Fibroblast of skin of scalp (primary cell): ENCODE data around the gene CHMP2B. TPM values are rescaled to one million over a fixed set of nuclear protein-coding genes. Genes with fewer than 3 reads are reported as not detected.

Experiments
- DNase-seq: peaks from one replicate; pipeline ENCODE4 v3.0.0-alpha.2; 2013
- polyA plus RNA-seq, 2 experiments: library from polyadenylated mRNA; unstranded; fragments of 120-200 nt; gene quantifications; one replicate each; pipeline ENCODE4 v1.2.1, GENCODE V29; 2013; ENCODE audit not compliant: insufficient read length in 2 of 2

Gene CHMP2B, protein sequence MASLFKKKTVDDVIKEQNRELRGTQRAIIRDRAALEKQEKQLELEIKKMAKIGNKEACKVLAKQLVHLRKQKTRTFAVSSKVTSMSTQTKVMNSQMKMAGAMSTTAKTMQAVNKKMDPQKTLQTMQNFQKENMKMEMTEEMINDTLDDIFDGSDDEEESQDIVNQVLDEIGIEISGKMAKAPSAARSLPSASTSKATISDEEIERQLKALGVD
- 38.6 TPM for polyA plus RNA-seq (2013, experiment 1 of 2; ENCODE audit: insufficient read length)
- polyA plus RNA-seq (2013, experiment 2 of 2; ENCODE audit: insufficient read length) = 39.6 TPM

DNA sequence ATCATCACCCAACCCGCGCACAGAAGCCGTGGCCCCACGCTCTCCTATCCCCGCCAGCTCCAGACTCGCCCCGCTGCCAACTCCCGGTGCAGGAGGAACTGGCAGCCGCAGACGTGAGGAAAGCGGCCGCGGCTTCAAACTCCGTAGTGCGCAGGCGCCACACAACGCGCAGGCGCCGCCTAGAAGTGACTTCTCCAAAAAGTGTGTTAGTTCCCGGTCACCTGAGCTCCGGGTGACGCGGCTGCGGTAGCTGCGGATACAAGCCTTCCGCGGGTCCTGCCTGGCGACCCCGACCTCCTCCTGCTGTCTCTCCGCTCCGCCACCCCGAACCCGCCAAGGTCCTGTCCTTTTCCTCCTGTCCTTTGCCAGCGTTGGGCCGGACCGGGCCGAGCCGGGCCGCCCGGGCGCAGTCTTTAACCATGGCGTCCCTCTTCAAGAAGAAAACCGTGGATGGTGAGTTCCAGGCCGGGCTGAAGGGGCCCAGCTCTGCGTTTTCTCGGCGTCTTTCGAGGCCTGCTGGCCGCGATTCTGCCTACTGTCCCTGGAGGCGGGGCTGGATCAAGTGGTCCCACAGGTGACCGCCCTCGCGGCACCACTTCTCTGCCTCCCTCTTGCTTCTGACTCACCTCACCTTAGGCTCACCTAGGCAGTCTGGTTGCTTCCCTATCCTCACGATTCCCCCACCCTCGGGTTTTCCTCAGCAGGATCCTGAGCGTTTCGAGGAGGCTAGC lies at the start of gene CHMP2B:
CHMP2B (plus strand) TSS at position 206 of the 731 bp plus-strand sequence; CDS start at position 420, 214 bp downstream.
- DNase-seq = peak; percentile 91

DNA sequence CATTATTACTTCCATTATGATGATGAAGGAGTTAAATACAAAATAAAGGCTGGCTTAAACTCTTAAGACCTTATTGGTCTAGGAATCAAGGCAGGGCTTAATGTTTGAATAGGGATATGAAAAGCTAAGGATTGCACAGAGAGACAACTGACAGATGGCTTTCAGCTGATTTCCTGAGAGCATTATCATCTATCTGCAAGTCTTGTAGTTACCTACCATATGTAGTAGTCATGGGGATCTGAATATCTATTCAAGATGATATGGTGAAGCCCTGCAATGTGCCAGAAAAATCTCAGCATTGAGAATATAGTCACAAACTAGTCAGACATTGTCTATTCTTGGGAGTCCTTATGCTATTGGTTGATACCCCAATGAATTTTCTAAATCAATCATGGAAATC lies 47.5 kb upstream of the CHMP2B start:
- DNase-seq = no peak

DNA sequence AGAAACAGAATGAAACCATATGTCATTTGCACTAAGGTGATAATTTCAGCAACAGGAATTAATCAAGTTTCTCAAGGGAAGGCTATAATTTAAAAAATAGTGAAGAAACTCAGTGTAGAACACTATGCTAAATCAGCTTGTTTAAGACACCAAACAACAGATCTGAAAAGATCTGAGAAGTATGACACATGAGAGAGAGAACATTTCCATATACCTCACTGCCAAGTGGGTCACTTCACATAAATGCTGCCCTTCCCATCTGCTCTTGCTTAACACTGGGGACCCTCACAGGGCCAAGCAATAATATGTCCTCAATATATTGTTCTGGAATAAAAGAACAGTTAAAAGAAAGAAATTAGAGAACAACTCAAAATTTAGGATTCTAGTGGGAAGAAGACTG lies 45.6 kb upstream of the CHMP2B start:
- DNase-seq = no peak

DNA sequence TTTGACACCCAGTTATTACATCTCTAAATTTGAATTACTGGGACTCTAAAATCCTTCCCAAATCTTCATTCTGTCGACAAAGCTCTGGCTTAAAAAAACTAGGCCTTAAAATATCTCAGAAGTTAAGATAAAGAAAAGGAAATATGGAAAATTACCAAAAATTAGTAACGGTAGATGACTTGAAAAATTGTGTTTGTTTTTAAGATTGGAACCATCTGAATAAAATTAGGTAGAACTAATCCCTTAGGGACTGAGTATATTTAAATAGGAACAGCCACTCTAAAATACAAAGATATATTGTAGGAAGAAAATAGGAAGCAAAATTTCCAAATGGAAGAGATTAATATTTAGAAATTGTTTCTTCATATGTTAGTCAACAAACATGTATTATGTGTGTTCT lies 45.1 kb upstream of the CHMP2B start:
- no peak for DNase-seq

DNA sequence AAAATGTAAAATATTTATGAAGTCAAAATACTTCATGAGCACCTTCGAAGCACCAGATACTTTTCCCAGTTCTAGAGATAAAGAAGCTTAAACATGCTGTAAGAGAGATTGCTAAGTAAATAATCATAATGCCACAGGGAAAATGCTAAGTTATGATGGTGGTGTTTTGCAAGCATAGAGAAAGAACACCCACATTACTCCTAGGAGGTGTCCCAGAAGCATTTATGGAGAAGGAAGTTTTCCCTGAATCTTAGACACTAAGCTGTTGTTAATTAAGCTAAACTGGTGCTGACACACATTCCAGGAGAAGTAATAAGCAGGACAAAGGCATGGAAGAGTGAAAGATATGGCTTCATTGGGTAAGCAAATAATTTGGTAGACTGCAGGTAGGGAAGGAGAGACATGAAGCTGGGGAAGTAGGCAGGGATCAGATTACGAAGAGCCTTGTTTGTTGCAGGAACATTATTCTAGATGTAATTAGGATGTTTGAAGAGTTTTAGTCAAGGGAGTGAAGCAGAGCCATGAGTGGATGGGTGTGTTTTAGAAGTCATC lies 40.4 kb upstream of the CHMP2B start:
- DNase-seq = no peak

DNA sequence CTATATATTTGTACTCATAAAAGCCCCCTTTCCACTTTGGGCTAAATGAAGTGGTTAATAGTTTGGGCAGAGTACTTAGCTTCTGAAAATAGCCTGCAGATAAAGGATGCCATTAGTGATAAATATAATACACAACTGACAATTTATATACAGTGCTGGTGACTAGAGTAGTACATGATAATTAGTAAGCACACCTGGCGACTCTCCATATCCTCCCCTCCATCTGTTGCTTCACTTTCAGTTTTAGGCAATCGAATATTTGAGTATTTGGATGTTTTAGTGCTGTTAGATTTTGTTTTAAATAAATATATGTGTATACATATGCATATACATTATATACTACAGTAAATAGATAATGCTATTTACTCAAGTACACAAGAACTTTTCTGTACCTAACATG lies 35.9 kb upstream of the CHMP2B start:
- no peak for DNase-seq

DNA sequence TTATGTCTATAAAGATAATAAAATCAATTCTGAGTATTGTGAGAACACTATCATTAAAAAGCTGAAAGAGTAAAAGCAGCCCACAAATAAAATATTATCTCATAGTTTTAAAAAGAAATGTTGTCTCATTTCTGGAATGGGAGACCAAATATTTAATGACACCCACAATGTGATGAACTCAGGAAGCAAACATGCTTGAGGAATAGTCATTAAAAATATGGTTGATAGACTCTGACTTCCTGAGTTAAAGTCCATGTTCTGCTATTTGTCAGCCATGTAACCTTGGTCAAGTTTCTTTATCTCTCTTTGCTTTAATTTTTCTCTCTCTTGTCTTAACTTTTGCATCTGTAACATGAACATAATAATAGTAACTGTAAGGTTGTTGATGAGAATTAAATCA lies 35.5 kb upstream of the CHMP2B start:
- peak; percentile 19 for DNase-seq

DNA sequence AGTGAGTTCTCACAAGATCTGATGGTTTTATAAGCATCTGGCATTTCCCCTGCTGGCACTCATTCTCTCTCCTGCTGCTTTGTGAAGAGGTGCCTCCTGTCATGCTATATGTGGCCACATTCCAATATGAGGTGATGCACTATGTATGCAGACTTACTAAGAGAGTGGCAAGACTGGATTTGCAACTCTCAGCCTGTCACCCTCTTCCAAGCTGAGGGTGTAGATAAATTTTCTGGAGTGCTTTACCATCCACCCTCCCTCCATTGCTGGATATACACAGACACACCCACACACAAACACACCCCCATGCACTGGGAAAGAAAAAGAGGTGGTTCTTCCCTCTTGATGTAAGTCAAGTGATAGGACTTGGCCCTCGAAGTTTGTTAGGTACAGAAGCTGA lies 30.2 kb upstream of the CHMP2B start:
- no peak for DNase-seq

DNA sequence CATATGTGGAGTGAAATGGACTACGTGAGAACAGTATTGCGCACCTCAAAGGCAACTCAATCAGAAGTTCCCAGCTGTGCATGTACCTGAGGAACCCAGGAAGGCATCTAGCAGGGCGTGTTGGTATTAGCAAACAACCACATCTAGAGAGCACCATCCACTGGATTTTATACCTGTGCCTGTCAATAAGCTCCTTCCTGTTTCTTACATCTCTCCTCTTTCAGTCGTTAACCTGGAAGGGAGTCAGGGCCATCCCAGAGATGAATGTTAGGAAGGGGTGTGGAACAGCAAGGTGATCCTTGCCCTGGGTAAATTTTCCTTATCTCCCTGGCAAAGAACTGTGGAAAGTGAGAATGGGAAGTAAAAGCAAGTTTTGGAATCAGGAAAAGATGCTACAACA lies 29.6 kb upstream of the CHMP2B start:
- no peak for DNase-seq

DNA sequence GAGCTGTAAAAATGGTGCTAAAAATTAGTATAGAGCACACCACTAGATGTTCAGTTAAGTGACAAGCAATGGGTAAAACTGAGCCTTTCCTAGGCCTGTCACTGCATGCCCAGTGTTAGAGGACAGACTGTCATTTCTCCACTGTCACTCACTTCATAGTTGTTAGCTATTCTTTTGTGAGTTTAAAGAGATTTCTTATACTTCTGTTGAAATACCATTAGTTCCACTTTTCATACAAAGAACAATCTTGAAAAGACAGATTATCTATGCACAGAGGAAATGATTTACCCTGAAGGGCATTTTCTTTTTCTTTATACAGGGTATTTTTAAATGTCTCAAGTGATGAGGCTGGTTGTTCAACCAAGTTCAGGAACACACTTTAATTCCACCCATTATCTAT lies 28.3 kb upstream of the CHMP2B start:
- DNase-seq = no peak

DNA sequence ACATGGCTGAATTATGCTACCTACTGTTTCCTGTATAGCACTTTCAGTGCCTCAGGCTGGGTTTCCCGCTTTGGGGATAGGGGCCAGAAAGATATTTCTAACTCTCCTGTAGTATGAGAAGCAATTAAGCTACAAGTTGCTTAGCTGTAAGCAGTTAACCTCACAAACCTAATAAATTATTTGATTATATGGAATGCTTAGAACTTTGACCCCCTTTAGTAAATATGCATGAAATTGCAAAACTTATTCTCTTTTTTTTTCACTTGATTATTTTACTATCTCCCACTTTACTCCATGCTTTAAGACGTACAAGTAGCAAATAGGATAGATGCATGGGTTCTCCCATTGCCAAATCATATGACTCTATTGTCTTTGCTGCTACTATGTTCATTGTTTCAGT lies 27.5 kb upstream of the CHMP2B start:
- no peak for DNase-seq

DNA sequence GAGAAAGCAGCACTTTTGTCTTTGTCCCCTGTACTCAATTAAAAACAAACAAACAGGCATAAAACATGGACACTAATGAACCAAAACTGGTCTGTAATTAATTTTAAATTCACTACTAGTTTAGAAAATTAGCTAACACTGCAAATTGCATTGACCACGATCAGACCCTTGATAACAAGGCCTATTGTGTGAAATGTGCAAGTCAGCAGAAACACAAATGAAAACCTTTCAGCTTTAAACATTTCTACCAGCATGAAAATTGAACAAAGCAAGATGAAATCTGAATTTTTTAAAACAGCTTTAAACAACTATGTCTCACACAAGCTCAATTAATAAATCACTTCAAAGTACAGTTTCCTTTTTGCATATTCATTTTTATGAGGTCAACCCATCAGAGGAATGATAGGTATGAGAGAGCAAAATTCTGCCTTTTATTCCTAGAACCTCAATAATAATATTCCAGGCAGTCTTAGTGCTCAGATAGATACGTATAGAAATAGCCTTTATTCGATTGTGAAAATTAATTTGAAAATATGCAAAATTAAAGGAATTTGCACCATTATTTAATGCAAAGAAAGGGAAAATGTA lies 27.0 kb upstream of the CHMP2B start:
- DNase-seq = no peak

DNA sequence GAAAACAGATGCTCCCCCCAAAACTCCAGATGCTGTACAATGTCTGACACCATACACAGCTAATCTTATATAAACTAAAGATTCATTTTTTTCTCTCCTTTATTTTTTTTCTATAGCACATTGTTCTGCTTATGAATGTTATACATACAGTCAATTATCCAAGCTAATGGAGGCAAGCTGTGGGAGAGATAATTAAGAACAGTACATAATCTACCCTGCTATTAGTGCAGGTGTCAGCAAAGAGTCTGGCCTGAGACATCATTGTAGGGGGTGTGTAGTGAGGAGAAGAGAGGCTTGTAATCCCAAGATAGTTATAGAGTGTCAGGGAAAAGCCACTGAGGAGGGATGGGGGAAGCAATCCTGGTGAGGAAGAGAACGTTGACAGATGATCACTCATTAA lies 25.4 kb upstream of the CHMP2B start:
- DNase-seq = no peak

DNA sequence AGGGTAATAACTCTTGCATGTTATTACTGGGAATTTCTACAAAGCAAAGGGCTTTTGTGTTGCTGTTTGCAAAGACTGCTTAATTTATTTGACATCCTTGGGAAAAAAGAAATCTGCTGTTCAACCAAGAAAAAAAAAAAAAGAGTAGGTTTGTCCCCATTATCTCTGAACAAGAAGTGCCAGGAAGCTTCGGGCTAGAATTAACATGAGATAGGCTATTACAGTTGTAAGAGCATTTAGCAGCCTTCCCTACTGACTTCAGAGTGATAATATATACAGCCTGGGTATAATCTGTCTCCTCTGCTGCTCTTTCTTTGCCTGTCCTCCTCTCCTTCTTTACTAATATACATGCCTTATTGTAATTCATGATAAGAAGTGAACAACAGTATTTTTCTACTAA lies 23.3 kb upstream of the CHMP2B start:
- DNase-seq = no peak

DNA sequence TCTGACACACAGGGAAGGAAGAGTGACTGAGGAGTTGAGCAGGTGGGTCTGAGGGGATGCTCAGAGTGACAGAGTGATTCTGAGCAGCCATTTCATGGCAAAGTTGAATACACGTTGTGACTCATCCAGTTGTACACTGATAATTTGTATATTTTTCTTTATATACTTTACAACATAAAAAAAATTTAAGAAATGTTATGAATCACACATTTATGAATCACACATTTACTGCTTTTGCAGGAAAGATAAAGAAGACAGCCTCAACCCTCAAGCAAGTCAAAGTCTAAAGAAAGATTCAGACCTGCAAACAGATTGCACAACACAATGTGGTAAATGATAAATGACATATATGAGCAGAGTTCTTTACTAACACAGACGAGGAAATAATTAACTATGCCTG lies 21.0 kb upstream of the CHMP2B start:
- DNase-seq = peak; percentile 79

DNA sequence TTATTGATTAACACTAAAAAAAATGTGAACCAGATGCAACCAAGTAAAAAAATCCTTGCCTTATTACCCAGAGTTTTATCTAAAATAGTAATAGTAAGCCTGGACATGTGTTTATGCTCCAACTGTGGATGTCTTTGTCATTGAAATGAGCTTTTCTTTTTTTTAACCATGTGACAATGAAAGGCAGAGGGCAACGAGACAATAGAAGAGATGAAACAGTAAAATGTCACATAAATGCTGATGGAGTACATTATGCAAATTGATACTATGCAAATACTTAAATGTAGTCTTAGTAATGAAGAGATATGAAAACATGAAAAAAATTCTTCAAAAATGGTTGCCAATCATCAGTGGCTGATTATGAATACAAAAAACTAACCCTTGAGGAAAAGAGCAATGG lies 20.5 kb upstream of the CHMP2B start:
- no peak for DNase-seq

DNA sequence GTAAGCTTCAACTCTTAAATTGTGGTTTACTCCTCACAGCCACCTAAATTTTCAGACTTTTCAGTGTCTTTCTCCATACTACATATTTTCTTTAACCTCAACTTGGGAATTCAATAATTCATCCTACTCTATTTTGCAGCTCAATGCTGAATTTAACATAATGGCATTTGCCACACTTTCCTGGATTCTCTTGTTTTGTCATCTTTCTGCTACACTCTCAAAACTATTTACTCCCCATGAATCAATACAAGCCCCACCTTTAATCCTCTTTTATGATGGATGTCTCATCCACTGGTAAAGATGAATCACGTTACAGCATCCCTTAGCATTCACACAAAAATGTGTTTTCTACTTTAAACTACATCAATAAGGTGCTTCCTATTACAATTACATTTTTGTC lies 19.6 kb upstream of the CHMP2B start:
- peak; percentile 20 for DNase-seq

DNA sequence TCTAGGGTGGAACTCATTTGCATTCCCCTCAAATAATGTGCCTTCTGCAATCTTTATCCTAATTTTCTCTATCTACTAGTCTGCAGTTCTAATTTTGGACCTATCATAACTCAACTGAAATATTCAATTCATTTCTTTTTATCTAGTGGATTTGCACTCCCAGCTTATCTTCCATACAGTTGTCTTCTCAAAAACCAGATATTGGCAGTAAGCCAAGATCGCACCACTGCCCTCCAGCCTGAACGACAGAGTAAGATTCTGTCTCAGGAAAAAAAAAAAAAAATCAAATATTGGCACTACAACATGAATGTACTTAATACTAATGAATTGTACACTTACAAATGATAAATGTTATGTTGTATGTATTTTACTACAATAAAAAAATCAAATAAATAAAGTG lies 18.0 kb upstream of the CHMP2B start:
- no peak for DNase-seq

DNA sequence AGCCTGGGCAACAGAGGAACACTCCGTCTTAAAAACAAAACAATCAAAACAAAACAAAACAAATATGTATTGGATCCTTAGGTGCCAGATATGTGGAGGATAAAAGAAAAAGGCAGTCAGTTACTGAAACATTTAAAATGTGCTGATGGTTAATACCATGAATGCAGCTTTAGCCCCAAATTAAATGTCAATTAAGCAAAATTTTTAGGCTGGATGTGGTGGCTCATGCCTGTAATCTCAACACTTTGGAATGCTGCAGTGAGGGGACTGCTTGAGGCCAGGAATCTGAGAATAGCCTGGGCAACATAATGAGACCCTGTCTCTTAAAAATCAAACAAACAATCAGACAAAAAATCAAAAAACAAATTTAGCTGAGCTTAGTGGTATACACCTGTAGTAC lies 8.5 kb upstream of the CHMP2B start:
- no peak for DNase-seq

DNA sequence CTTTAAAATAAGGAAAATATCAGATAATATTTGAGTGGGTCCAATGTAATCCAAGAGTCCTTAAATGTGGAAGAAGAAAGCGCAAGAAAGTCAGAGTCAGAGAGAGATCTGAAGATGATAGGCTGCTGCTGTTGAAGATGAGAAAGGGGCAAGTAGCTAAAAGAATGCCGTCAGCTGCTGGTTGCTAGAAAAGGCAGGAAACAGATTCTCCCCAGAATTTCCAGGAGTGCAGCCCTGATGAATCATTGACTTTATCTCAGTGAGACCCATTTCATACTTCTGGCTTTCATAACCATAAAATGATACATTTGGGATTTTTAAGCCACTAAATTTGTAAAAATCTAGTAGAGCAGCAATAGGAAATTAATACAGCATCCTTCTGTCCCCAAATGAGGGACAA lies 7.5 kb upstream of the CHMP2B start:
- DNase-seq = no peak

DNA sequence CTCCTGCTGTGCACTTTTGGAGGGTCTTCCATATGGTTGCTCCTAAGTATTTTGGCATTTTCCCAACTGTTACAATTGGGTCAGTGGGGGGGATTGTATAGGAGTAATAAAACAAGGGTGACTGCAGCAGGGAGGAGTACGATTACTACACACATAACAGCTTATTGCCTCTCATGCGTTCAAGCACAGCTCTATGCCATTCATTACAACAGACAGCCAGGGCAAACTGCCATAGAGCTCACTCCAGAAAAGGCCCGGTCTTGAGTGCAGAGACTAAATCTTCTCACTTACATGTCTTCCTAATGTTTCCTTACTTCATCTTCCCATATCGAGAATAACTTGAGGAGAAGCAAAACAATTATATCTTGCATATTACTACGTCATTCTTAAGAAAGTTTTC lies 1.4 kb upstream of the CHMP2B start:
- no peak for DNase-seq

DNA sequence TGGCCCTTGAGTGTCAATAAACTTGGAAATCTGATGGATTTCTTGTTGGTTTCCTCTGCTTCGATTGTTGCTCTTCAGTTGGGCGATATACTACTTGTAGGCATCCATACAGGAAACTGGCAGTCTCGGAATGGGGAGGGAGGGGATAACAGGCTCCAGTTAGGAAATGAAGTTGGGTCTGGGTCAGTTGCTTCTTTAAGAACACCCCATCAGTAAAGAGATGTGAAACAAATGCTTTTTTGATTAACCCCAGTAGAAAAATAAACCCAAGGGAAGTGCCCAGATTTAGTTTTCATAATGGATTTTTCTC lies 681 bp downstream of the CHMP2B start:
- no peak for DNase-seq

DNA sequence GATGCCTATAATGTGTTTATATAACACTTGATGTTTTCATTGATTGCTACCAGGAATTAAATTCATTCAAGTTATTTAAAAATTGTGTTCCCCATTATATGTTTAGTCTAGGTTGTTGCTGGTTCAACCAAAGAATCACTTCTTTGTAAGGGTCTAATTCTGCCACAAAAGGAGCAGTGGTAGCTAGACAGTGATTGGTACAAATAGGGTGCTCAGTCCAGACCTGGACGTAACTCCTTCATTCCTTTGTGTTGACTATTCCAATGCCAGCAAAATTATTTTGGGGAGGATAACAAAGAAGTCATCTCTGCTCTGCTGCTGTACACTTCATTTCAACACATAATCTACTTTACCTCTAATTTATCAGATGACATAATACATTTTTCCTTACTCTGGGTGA lies 1.2 kb downstream of the CHMP2B start:
- DNase-seq = peak; percentile 34

DNA sequence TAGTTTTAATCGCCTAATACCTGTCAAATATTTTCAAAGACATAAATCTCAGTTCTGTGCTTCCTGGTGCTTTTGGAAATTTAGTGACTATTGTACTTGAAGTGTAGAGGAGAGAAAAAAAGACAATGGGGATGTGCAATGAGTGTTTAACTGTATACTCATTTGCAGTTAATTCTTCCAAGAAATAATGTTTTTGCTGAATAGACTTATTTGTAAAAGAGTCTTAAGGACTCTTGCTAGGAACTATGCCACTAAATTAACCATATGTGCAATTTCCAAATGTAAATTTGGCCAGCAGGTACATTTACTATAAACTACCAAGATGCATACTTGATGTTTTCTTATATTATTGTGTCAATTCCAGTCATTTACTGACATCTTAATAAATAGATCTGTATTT lies 2.0 kb downstream of the CHMP2B start:
- no peak for DNase-seq
